ENCODE results near the gene ENOX1. TPM values are rescaled to one million over a fixed set of nuclear protein-coding genes. Genes with fewer than 3 reads are reported as not detected.

ENOX1 gene
- polyA plus RNA-seq, 1 donor (not counting 4 experiments of a cell fraction or from before 2014, with no cell fraction given), result 1.1 TPM

- no peak overlapping the region for H3K9ac ChIP-seq (ENCODE audit: control insufficient read depth, extremely low read depth, insufficient read depth, low read length)
- H2AFZ ChIP-seq (ENCODE audit: control insufficient read depth, low read length), result no peak overlapping the region
- no peaks in the 10 kb centered on the region for H3K27me3 ChIP-seq (ENCODE audit: control insufficient read depth, extremely low read depth, insufficient read depth, low read length)
- no peak for DNase-seq (ENCODE audit: low read depth, low spot score)
- no peaks in the 10 kb centered on the region for H3K9me3 ChIP-seq (ENCODE audit: control insufficient read depth, low read depth, low read length)
- no peaks in the 10 kb centered on the region for H3K36me3 ChIP-seq (ENCODE audit: control insufficient read depth in 2 of 2, extremely low read depth in 1 of 2, insufficient read depth in 2 of 2, low read length in 2 of 2)
- no peak overlapping the region for H3K4me2 ChIP-seq (ENCODE audit: control insufficient read depth, extremely low read depth, insufficient read depth, low read depth, low read length)
- no peak for FAIRE-seq
- no peaks in the 10 kb centered on the region for H3K79me2 ChIP-seq (ENCODE audit: control insufficient read depth, insufficient read depth, low read length)
- peaks cover 10% of the 10 kb centered on the region for H3K4me1 ChIP-seq (ENCODE audit: control insufficient read depth, extremely low read depth, insufficient read depth, low read length)
- no peak overlapping the region for H3K4me3 ChIP-seq (ENCODE audit: control insufficient read depth in 2 of 3, extremely low read depth in 1 of 3, insufficient read depth in 2 of 3, low read depth in 1 of 3, low read length in 3 of 3)
- no peak for TF ChIP-seq EZH2 (IDR thresholded peaks at IDR 0.05; ENCODE audit: low read length)
- TF ChIP-seq, protein P1, sequence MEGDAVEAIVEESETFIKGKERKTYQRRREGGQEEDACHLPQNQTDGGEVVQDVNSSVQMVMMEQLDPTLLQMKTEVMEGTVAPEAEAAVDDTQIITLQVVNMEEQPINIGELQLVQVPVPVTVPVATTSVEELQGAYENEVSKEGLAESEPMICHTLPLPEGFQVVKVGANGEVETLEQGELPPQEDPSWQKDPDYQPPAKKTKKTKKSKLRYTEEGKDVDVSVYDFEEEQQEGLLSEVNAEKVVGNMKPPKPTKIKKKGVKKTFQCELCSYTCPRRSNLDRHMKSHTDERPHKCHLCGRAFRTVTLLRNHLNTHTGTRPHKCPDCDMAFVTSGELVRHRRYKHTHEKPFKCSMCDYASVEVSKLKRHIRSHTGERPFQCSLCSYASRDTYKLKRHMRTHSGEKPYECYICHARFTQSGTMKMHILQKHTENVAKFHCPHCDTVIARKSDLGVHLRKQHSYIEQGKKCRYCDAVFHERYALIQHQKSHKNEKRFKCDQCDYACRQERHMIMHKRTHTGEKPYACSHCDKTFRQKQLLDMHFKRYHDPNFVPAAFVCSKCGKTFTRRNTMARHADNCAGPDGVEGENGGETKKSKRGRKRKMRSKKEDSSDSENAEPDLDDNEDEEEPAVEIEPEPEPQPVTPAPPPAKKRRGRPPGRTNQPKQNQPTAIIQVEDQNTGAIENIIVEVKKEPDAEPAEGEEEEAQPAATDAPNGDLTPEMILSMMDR (optimal IDR thresholded peaks at IDR 0.05 in 1 of 3, IDR thresholded peaks at IDR 0.05 in 1 of 3, conservative IDR thresholded peaks at IDR 0.05 in 1 of 3; ENCODE audit: extremely low read depth in 1 of 3, insufficient read depth in 2 of 3, low read length in 3 of 3), result no peak
- dilution Hi-C loops (cut with MboI; ENCODE audit: extremely low pct_ligation_motif_present, low sequenced_read_pairs), result no loop called here
- H4K20me1 ChIP-seq (ENCODE audit: control insufficient read depth, extremely low read depth, insufficient read depth, low read length), result no peaks in the 10 kb centered on the region
- peaks cover 4% of the 10 kb centered on the region for H3K9me1 ChIP-seq (ENCODE audit: control insufficient read depth, extremely low read depth, insufficient read depth, low read length)
- H3K27ac ChIP-seq (ENCODE audit: control insufficient read depth, insufficient read depth, low read length), result no peak overlapping the region
These were observed 396.8 kb downstream of the ENOX1 start for GRCh38 chr13:43389983-43390382.

DNA sequence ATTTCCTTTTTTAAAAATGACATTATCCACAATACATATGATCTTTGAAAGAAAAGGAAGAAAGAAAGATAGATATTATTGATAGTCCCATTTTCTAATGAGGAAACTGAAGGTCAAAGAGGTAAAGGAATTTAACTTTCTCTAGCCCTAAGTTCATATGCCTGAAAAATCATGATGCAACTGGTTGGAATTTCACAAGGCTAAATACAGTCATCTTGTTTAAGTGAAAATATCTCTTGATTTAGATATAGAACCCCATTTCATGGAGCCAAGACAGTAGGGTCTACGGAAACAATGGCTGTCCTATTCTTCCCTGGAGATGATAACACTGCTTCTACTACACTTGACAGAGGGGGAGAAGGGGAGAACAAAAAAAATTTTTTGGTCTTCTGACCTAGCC, 397.2 kb downstream of the ENOX1 start:
- DNase-seq (ENCODE audit: low read depth, low spot score), result no peak
- dilution Hi-C loops (cut with MboI; ENCODE audit: extremely low pct_ligation_motif_present, low sequenced_read_pairs), result no loop called here
- no peak overlapping the region for H3K4me3 ChIP-seq (ENCODE audit: control insufficient read depth in 2 of 3, extremely low read depth in 1 of 3, insufficient read depth in 2 of 3, low read depth in 1 of 3, low read length in 3 of 3)
- peaks cover 10% of the 10 kb centered on the region for H3K4me1 ChIP-seq (ENCODE audit: control insufficient read depth, extremely low read depth, insufficient read depth, low read length)
- no peaks in the 10 kb centered on the region for H3K36me3 ChIP-seq (ENCODE audit: control insufficient read depth in 2 of 2, extremely low read depth in 1 of 2, insufficient read depth in 2 of 2, low read length in 2 of 2)
- TF ChIP-seq, protein P1 (optimal IDR thresholded peaks at IDR 0.05 in 1 of 3, IDR thresholded peaks at IDR 0.05 in 1 of 3, conservative IDR thresholded peaks at IDR 0.05 in 1 of 3; ENCODE audit: extremely low read depth in 1 of 3, insufficient read depth in 2 of 3, low read length in 3 of 3), result no peak
- no peak for TF ChIP-seq EZH2 (IDR thresholded peaks at IDR 0.05; ENCODE audit: low read length)
- H3K27me3 ChIP-seq (ENCODE audit: control insufficient read depth, extremely low read depth, insufficient read depth, low read length), result no peaks in the 10 kb centered on the region
- FAIRE-seq, result no peak
- H3K4me2 ChIP-seq (ENCODE audit: control insufficient read depth, extremely low read depth, insufficient read depth, low read depth, low read length), result no peak overlapping the region
- H3K27ac ChIP-seq (ENCODE audit: control insufficient read depth, insufficient read depth, low read length), result no peak overlapping the region
- no peaks in the 10 kb centered on the region for H3K79me2 ChIP-seq (ENCODE audit: control insufficient read depth, insufficient read depth, low read length)
- H3K9ac ChIP-seq (ENCODE audit: control insufficient read depth, extremely low read depth, insufficient read depth, low read length), result no peak overlapping the region
- no peaks in the 10 kb centered on the region for H4K20me1 ChIP-seq (ENCODE audit: control insufficient read depth, extremely low read depth, insufficient read depth, low read length)
- peaks cover 4% of the 10 kb centered on the region for H3K9me1 ChIP-seq (ENCODE audit: control insufficient read depth, extremely low read depth, insufficient read depth, low read length)
- H3K9me3 ChIP-seq (ENCODE audit: control insufficient read depth, low read depth, low read length), result no peaks in the 10 kb centered on the region
- no peak overlapping the region for H2AFZ ChIP-seq (ENCODE audit: control insufficient read depth, low read length)

All from keratinocyte (primary cell).